GM18951 (cell line): ENCODE data around the gene FGFR2.
"Not testable (repeated sequence)": the region's sequence is repeated elsewhere in the genome, so short reads cannot be mapped to it uniquely, and the experiment has no call there.

Source experiments
- POLR2A ChIP-seq: IDR thresholded peaks from 4 replicates; pipeline ENCODE4 v1.6.1; 2011; ENCODE audit warnings: mild to moderate bottlenecking; ENCODE audit not compliant: insufficient read length, insufficient read depth; ENCODE audit errors: extremely low read depth
- in situ Hi-C: fragments of 300-500 bp; cut with MboI; formaldehyde crosslinking; loops from one replicate; pipeline ENCODE4 v1.12.0; 2022; ENCODE audit warnings: low sequenced_read_pairs, mixed read lengths, inconsistent platforms; ENCODE audit not compliant: unreplicated experiment

Gene FGFR2

GRCh38 chr10:121530481-121531075 lies 67.7 kb downstream of the FGFR2 start:
- TF ChIP-seq POLR2A, result no peak
- in situ Hi-C loops, result no loop called here

- in situ Hi-C loops, result no loop called here
- TF ChIP-seq POLR2A, result no peak
Observed at GRCh38 chr10:121527690-121528089, 70.6 kb downstream of the FGFR2 start.

DNA sequence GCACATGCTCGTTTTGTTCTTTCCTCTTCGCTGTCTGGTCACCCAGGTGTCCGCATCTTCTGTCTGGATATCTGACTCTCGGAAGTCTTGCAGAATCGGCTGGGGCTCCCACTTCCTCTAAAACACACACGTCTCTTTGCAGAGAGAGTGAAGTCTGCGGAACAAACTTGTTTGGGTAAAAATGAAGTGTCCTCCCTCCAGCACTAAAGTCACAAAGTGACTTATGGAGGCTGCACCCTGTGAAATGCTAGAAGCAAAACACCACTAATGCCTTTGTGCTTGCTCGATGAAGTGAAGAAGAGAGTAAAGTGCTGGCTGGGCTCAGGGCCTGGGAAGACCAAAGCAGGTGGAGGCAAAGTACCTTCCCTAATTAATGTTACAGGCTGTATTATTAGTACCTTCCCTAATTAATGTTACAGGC lies 71.4 kb downstream of the FGFR2 start:
- in situ Hi-C loops, result no loop called here
- no peak for TF ChIP-seq POLR2A

GRCh38 chr10:121526135-121526790 lies 72.0 kb downstream of the FGFR2 start:
- no peak for TF ChIP-seq POLR2A
- in situ Hi-C loops, result no loop called here

GRCh38 chr10:121525251-121526134 lies 72.8 kb downstream of the FGFR2 start:
- no peak for TF ChIP-seq POLR2A
- in situ Hi-C loops, result no loop called here

GRCh38 chr10:121524157-121524817 lies 74.0 kb downstream of the FGFR2 start:
- TF ChIP-seq POLR2A, result no peak
- in situ Hi-C loops, result no loop called here

- in situ Hi-C loops, result no loop called here
- TF ChIP-seq POLR2A, result no peak
Observed at GRCh38 chr10:121522831-121523230, 75.4 kb downstream of the FGFR2 start.

- in situ Hi-C loops, result no loop called here
- no peak for TF ChIP-seq POLR2A
Observed at GRCh38 chr10:121521794-121522556, 76.3 kb downstream of the FGFR2 start.

DNA sequence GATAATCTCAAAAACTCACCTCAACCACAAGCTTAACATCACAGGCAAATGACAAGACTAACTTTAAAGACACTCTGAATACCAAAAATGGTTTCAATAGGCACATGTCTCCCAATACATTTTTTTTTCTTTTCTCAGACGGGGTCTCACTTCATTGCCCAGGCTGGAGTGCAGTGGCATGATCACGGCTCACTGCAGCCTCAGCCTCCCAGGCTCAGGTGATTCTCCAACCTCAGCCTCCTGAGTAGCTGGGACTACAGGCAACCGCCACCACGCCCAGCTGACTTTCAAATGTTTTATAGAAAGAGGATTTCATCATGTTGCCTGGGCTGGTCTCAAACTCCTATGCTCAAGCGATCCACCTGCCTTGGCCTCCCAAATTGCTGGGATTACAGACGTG lies 77.7 kb downstream of the FGFR2 start:
- in situ Hi-C loops, result not testable (repeated sequence)

GRCh38 chr10:121519901-121520493 lies 78.2 kb downstream of the FGFR2 start:
- in situ Hi-C loops, result no loop called here
- no peak for TF ChIP-seq POLR2A

DNA sequence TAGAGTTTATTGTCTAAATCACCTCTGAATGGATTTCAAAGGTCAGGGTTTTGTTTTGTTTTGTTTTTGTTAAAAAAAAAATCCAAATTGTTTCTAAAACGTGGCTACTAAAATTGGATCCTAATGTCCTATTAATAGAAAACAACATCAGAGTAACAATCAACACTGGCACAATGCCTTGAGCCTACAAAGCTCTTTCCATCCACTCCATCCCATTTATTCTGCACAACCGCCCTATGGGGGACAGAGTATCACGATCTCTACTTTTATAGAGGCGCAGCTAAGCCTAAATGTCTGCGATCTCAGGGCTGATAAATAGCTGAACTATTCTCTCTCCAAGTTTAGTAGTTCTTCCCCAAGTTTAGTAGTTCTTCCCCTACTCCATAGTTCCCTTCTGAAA lies 78.8 kb downstream of the FGFR2 start:
- in situ Hi-C loops, result no loop called here
- TF ChIP-seq POLR2A, result no peak

- TF ChIP-seq POLR2A, result no peak
- in situ Hi-C loops, result no loop called here
Observed at GRCh38 chr10:121518333-121518732, 79.9 kb downstream of the FGFR2 start.
